ENCODE results near the gene PINK1.

DNA sequence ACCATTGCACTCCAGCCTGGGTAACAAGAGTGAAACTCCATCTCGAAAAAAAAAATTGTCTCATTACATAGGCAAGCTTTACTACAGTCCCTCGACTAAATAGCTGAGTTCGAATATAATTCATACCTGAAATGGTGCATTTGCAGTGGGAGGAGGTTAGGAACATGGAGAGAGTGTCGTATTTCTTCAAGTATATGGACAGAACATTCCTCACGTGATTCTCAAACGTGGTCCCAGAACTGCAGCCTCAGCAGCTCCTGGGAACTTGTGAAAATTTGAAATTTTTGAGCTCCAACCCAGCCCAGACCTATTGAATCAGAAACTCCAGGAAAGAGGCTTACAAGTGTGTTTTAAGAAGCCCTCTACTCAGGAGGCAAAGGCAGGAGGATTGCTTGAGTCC is 37.2 kb upstream of the PINK1 start:
- TF ChIP-seq FOXJ3 (CRISPR knock-in tag; IDR thresholded peaks at IDR 0.05; ENCODE audit: borderline replicate concordance) = no peak
- TF ChIP-seq HNRNPK (IDR thresholded peaks at IDR 0.05; ENCODE audit: low read depth, low read length, poor library complexity, severe bottlenecking) = no peak
- TF ChIP-seq ZNF138 (CRISPR knock-in tag; IDR thresholded peaks at IDR 0.05; ENCODE audit: low read depth) = no peak
- TF ChIP-seq SP2 (CRISPR knock-in tag; IDR thresholded peaks at IDR 0.05) = no peak
- TF ChIP-seq PCBP1 (IDR thresholded peaks at IDR 0.05; ENCODE audit: borderline replicate concordance, low read depth, low read length) = no peak
- no peak for TF ChIP-seq ZFP62 (CRISPR knock-in tag; IDR thresholded peaks at IDR 0.05)

Data from HepG2 (cell line).